MG63 (cell line): ENCODE data around the gene MED12L. TPM values are rescaled to one million over a fixed set of nuclear protein-coding genes. Genes with fewer than 3 reads are reported as not detected.
A peak's percentile ranks its signal among the peaks of the same experiment; 100 is the strongest.
"Not testable (repeated sequence)": the region's sequence is repeated elsewhere in the genome, so short reads cannot be mapped to it uniquely, and the experiment has no call there.

Experiments used
- DNase-seq: peaks from one replicate; pipeline ENCODE4 v3.0.0-alpha.2; 2020
- H3K27me3 ChIP-seq: fragments of 250-450 bp; sonication (Bioruptor Pico); 2 replicates; pipeline ENCODE4 v1.5.1; 2020; ENCODE audit warnings: mild to moderate bottlenecking, moderate library complexity
- H3K36me3 ChIP-seq: fragments of 250-450 bp; sonication (Bioruptor Pico); 2 replicates; pipeline ENCODE4 v1.5.1; 2020; ENCODE audit warnings: mild to moderate bottlenecking, moderate library complexity
- H3K4me3 ChIP-seq: fragments of 250-450 bp; sonication (Bioruptor Pico); 2 replicates; pipeline ENCODE4 v1.5.1; 2020; ENCODE audit warnings: mild to moderate bottlenecking, moderate library complexity
- H3K9me3 ChIP-seq: fragments of 250-450 bp; sonication (Bioruptor Pico); 2 replicates; pipeline ENCODE4 v1.5.1; 2020; ENCODE audit warnings: mild to moderate bottlenecking, moderate library complexity
- total RNA-seq: library from RNA; depleted of rRNA; stranded (reverse); fragments of >200 nt; shearing (Covaris generic); gene quantifications from 2 replicates; pipeline ENCODE4 v1.2.3, GENCODE V29; 2014; ENCODE audit warnings: low replicate concordance; rRNA removed

MED12L gene, protein sequence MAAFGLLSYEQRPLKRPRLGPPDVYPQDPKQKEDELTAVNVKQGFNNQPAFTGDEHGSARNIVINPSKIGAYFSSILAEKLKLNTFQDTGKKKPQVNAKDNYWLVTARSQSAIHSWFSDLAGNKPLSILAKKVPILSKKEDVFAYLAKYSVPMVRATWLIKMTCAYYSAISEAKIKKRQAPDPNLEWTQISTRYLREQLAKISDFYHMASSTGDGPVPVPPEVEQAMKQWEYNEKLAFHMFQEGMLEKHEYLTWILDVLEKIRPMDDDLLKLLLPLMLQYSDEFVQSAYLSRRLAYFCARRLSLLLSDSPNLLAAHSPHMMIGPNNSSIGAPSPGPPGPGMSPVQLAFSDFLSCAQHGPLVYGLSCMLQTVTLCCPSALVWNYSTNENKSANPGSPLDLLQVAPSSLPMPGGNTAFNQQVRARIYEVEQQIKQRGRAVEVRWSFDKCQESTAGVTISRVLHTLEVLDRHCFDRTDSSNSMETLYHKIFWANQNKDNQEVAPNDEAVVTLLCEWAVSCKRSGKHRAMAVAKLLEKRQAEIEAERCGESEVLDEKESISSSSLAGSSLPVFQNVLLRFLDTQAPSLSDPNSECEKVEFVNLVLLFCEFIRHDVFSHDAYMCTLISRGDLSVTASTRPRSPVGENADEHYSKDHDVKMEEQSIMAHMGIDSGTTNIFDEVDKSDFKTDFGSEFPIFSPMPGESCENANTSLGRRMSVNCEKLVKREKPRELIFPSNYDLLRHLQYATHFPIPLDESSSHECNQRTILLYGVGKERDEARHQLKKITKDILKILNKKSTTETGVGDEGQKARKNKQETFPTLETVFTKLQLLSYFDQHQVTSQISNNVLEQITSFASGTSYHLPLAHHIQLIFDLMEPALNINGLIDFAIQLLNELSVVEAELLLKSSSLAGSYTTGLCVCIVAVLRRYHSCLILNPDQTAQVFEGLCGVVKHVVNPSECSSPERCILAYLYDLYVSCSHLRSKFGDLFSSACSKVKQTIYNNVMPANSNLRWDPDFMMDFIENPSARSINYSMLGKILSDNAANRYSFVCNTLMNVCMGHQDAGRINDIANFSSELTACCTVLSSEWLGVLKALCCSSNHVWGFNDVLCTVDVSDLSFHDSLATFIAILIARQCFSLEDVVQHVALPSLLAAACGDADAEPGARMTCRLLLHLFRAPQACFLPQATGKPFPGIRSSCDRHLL (N-terminal part only)
- total RNA-seq = not detected in 2 replicates

- Histone ChIP-seq H3K4me3 (peak within 1 kb of the TSS; percentile 48), H3K9me3 (no peaks in the 10 kb centered on the region), H3K36me3 (no peaks in the 10 kb centered on the region), H3K27me3 (peaks cover 45% of the 10 kb centered on the region)
- DNase-seq = peak; percentile 79
Observed at GRCh38 chr3:151085227-151085888, at the start of gene MED12L. MED12L (plus strand) TSS chr3:151085664; CDS start chr3:151086927, 1,263 bp downstream.

GRCh38 chr3:151037746-151038477 is 47.6 kb upstream of the MED12L start:
- Histone ChIP-seq H3K9me3 (no peaks in the 10 kb centered on the region), H3K4me3 (no peak overlapping the region), H3K36me3 (no peaks in the 10 kb centered on the region), H3K27me3 (no peaks in the 10 kb centered on the region)
- peak; percentile 97 for DNase-seq

DNA sequence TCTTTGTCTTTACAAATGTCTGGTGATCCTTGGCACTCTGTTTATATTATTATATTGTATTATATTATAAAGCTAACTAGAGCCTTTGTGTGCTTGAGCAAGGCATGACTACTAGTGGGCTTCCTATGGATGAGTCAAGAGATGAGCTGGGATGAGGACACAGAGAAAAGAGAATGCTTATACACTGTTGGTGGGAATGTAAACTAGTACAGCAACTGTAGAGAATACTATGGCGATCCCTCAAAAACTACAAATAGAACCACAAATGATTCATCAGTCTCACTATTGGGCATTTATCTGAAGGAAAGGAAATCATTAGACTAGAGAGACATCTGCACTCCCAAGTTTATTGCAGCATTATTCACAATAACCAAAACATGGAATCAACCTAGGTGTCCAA is 40.8 kb upstream of the MED12L start:
- H3K9me3 ChIP-seq = no peaks in the 10 kb centered on the region
- no peak overlapping the region for H3K4me3 ChIP-seq
- H3K27me3 ChIP-seq = peaks cover 5% of the 10 kb centered on the region; the same call in 1 of the 2 replicates
- no peaks in the 10 kb centered on the region for H3K36me3 ChIP-seq
- no peak for DNase-seq

DNA sequence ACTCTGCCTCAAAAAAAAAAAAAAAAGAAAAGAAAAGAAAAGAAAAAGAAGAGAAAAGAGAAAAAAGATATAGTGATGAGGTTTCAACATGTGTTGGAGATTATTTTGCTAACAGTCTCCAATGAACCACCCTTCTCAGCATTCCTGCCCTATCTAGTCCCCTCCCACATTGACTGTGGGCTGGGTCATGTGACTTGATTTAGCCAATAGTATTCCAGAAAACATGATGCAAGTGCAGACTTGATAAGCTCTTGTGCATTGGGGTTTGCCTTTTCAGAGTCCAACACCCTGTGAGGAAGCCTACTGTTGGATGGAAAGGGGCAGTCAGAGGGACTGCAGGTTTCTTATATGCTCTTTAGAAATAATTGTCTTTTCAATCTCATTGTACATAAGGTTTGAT is 37.8 kb upstream of the MED12L start:
- DNase-seq = no peak
- H3K27me3 ChIP-seq = peaks cover 9% of the 10 kb centered on the region
- no peak overlapping the region for H3K4me3 ChIP-seq
- H3K36me3 ChIP-seq = no peaks in the 10 kb centered on the region
- no peaks in the 10 kb centered on the region for H3K9me3 ChIP-seq

DNA sequence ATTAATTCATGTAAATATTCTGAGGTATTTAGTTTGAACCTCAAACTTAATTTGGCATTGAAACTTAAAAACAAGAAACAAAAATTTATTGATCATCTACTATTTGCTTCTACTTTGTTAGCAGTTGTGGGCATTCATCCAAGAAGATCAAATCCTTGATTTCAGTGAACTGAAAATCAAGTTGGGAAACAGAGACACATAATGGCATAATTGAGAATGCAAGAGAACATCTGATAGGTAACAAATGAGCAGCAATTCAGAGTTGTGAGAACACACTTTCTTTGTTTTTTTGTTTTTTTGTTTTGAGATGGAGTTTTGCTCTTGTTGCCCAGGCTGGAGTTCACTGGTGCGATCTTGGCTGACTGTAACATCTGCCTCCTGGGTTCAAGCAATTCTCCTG is 33.9 kb upstream of the MED12L start:
- Histone ChIP-seq H3K36me3 (no peaks in the 10 kb centered on the region), H3K27me3 (peaks cover 14% of the 10 kb centered on the region), H3K9me3 (no peaks in the 10 kb centered on the region), H3K4me3 (no peak overlapping the region)
- no peak for DNase-seq

DNA sequence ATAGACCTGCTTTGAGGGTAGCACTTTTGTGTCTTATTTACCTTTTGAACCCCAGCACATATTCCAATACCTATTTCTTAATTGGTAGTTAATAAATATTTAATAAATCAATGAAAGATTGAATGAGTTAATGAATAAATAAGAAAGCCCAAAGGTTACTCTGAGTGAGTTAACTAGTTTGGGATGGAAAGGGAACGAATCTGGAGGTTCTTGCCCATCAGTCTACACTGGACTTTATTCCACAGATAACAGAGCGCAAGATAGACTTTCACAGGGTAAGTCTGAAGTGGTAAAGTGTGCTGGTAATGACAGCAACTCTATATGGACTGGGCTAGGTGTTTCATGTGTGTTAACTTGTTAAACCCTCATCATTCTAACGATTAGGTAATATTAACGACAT is 33.1 kb upstream of the MED12L start:
- DNase-seq = no peak
- H3K27me3 ChIP-seq = peaks cover 14% of the 10 kb centered on the region
- H3K4me3 ChIP-seq = no peak overlapping the region

DNA sequence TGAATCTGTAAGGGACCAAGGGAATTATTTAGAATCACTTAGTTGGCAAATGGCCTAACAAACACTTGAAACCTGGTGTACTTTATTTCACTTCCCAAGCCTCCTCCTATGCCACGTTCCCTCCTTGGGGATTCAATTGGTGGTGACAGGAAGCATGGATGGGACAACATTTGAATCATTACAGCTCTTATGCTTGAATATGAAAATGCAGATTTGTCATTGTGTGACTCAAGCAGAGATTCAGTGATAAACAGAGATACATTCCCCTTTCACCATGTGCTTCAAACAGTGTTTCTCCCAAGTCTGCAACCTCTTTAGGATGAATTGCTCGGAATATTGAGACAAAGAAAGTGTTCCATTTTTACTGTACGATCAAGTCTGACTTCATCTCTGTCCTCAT is 32.7 kb upstream of the MED12L start:
- DNase-seq = no peak
- Histone ChIP-seq H3K36me3 (no peaks in the 10 kb centered on the region), H3K9me3 (no peaks in the 10 kb centered on the region), H3K4me3 (no peak overlapping the region), H3K27me3 (peaks cover 14% of the 10 kb centered on the region)

More for the DNA sequence above, 33.1 kb upstream of the MED12L start:
- no peaks in the 10 kb centered on the region for H3K9me3 ChIP-seq
- no peaks in the 10 kb centered on the region for H3K36me3 ChIP-seq

GRCh38 chr3:151058740-151059139 is 26.7 kb upstream of the MED12L start:
- H3K9me3 ChIP-seq = no peaks in the 10 kb centered on the region
- DNase-seq = no peak
- H3K27me3 ChIP-seq = 0 out of 2 replicates have a peak, but pooled peaks cover 2% of the 10 kb centered on the region
- H3K4me3 ChIP-seq = no peak overlapping the region
- no peaks in the 10 kb centered on the region for H3K36me3 ChIP-seq

- DNase-seq = no peak
Observed at GRCh38 chr3:151062611-151063010, 22.9 kb upstream of the MED12L start.

GRCh38 chr3:151067158-151067557 is 18.3 kb upstream of the MED12L start:
- DNase-seq = no peak

More at GRCh38 chr3:151062611-151063010, 22.9 kb upstream of the MED12L start:
- no peaks in the 10 kb centered on the region for H3K36me3 ChIP-seq
- H3K4me3 ChIP-seq = no peak overlapping the region
- no peaks in the 10 kb centered on the region for H3K27me3 ChIP-seq
- H3K9me3 ChIP-seq = no peaks in the 10 kb centered on the region

DNA sequence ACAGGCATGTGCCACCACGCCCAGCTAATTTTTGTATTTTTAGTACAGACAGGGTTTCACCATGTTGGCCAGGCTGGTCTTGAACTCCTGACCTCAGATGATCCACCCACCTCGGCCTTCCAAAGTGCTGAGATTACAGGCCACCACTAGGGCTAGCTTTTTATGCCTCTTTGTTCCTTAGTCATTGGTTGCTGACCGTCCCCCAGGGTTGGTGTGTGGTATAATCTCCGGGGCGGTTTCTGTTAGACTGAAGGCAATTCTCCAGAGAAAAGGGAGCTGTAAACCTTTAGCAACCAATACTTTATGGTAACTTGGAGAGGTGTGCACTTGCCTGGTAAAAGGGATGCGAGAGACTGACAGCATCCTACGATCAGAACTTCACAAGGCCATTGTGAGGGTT is 12.6 kb upstream of the MED12L start:
- H3K4me3 ChIP-seq, H3K9me3 ChIP-seq, H3K27me3 ChIP-seq, DNase-seq, H3K36me3 ChIP-seq: not testable (repeated sequence)

More at GRCh38 chr3:151067158-151067557, 18.3 kb upstream of the MED12L start:
- Histone ChIP-seq H3K36me3 (no peaks in the 10 kb centered on the region), H3K9me3 (no peaks in the 10 kb centered on the region), H3K4me3 (no peak overlapping the region), H3K27me3 (no peaks in the 10 kb centered on the region; the same call in 1 of the 2 replicates)

DNA sequence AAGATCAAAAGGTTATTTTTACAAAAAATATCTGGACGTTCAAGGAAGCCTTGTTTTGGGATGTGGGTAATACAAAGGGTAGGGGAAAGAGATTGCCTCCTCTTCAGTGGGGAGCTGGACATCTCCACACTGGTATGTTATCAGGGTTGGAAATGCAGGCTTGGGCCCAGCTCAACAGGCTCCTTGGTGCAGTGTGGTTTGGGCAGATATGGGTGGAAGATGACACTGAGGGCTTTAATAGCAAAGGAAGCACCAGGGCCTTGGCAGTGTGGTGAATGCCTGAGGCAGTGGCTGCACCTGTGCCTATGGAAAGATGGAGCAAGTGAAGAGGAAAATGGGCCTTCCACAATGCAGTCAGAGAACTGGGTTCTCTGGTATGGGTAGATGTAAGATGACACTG is 11.2 kb upstream of the MED12L start:
- DNase-seq = no peak
- Histone ChIP-seq H3K9me3 (no peaks in the 10 kb centered on the region), H3K36me3 (no peaks in the 10 kb centered on the region), H3K27me3 (peaks cover 3% of the 10 kb centered on the region), H3K4me3 (no peak overlapping the region)

DNA sequence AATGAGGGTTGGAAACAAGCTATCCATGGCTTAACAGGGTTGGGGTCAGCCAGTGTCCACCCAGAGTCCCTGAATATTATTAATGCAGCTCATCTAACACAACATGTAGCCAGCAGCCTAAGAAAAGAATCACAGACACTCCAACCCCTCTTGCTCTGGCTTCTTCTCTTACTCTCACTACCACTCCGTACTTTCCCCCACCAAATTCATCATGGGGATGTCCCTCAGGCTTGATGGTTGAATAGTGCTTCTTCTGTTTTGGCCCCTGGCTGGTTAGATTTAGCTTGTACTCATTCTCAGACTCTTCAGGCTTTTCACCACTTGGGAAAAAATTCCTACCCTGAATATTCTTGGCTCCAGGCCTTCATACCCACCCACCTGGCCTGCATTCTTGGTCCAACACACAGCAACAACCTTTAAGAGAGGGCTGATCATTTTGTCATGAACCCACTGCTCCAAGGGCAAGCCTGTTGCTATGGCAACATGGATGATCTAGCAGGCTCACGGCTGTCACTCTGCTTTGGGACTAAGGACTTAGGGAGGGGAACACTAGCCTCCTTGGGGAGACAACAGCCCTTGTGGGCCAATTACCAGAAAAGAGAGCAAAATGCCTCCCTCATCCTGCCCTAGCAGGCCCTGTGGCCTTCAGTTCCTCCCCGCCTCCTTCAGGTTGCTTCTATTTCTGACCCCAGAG is 9.4 kb upstream of the MED12L start:
- no peak overlapping the region for H3K4me3 ChIP-seq
- DNase-seq = no peak
- no peaks in the 10 kb centered on the region for H3K9me3 ChIP-seq
- no peaks in the 10 kb centered on the region for H3K36me3 ChIP-seq
- H3K27me3 ChIP-seq = peaks cover 8% of the 10 kb centered on the region

DNA sequence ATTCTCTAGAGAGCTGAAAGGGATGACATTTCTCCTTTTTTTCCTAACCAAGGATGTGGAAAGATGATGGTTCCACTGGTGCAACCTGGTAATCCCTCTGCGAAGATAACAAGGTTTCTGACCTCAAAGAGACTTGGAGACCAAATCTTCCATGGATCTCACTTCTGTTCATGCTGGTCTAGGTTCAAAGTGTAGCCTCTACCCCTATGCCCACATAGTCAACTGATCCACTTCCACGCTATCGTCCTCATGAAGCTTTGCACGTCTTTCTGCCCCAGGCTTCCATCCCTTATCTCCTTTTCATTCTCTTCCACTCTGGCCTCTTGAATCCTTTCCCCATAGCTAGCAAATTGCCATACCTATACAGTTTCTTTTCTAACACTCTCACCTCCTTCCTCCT is 8.8 kb upstream of the MED12L start:
- DNase-seq = no peak
- no peak overlapping the region for H3K4me3 ChIP-seq
- no peaks in the 10 kb centered on the region for H3K36me3 ChIP-seq
- H3K27me3 ChIP-seq = peaks cover 10% of the 10 kb centered on the region
- H3K9me3 ChIP-seq = no peaks in the 10 kb centered on the region

- H3K9me3 ChIP-seq, H3K4me3 ChIP-seq, H3K36me3 ChIP-seq, DNase-seq: not testable (repeated sequence)
- H3K27me3 ChIP-seq = peaks cover 46% of the 10 kb centered on the region
Observed at GRCh38 chr3:151081082-151081481, 4.4 kb upstream of the MED12L start.
